Endothelial cell of umbilical vein (primary cell): Measurements from ENCODE around the gene METAP1. TPM values are rescaled to one million over a fixed set of nuclear protein-coding genes. Genes with fewer than 3 reads are reported as not detected.

ENCODE experiments used
- BruUV-seq: library from RNA; stranded (reverse); fragments of 400-500 nt; replicated peaks from 2 replicates; lab custom pipeline; 2021; lab: Mats Ljungman, UMichigan
- CTCF ChIA-PET: fragments of 300-600, 350-600 bp; sonication (Branson Sonifier 250); formaldehyde crosslinking; loops from one replicate; lab custom pipeline; 2021; ENCODE audit warnings: antibody characterized with exemption, inconsistent platforms; lab: Charles Lee
- POLR2A ChIA-PET: fragments of 300-600, 350-600 bp; sonication (Branson Sonifier 250); formaldehyde crosslinking; loops from one replicate; lab custom pipeline; 2021; ENCODE audit warnings: antibody characterized with exemption, inconsistent platforms; lab: Charles Lee
- DNase-seq: peaks from one replicate; pipeline ENCODE4 v3.0.0-alpha.2; 2011; ENCODE audit warnings: low read depth, low spot score
- FAIRE-seq: peaks from 2 replicates; lab custom pipeline; 2011; peaks lifted over from hg19 to GRCh38; lab: Jason Lieb, UNC
- H2AFZ ChIP-seq: 2 replicates; pipeline ENCODE4 v1.6.0; 2012; ENCODE audit warnings: low read depth, low read length, control low read depth, inconsistent platforms
- H3K27ac ChIP-seq: 2 replicates; pipeline ENCODE4 v1.5.1; 2011; ENCODE audit warnings: low read depth, mild to moderate bottlenecking, control low read depth, low read length, moderate library complexity; ENCODE audit not compliant: insufficient read depth
- H3K27me3 ChIP-seq, 2 experiments: 2 replicates each; pipeline versions ENCODE4 v1.6.0 to v1.6.1; 2011; ENCODE audit warnings: low read length in 2 of 2, mixed read lengths in 1 of 2; ENCODE audit not compliant: control insufficient read depth in 2 of 2, insufficient read depth in 2 of 2
- H3K36me3 ChIP-seq, 2 experiments: 2 replicates in 1 of 2; 3 replicates in 1 of 2; pipeline ENCODE4 v1.5.1; 2011; ENCODE audit warnings: low read length in 2 of 2, mild to moderate bottlenecking in 1 of 2, moderate library complexity in 1 of 2; ENCODE audit not compliant: control insufficient read depth in 2 of 2, insufficient read depth in 2 of 2; ENCODE audit errors: extremely low read depth in 1 of 2
- H3K4me1 ChIP-seq: 3 replicates; pipeline ENCODE4 v1.5.1; 2011; ENCODE audit warnings: mild to moderate bottlenecking, low read length; ENCODE audit not compliant: control insufficient read depth, insufficient read depth; ENCODE audit errors: extremely low read depth
- H3K4me2 ChIP-seq: 2 replicates; pipeline ENCODE4 v1.6.1; 2011; ENCODE audit warnings: low read length, control low read depth, mixed read lengths; ENCODE audit not compliant: insufficient read depth
- H3K4me3 ChIP-seq, 3 experiments: fragments of 200-600 bp in 1 of 3; sonication (generic), shearing (Covaris generic) in 1 of 3; replicated peaks in 1 of 3; 2 replicates each; pipeline ENCODE4 v1.5.1; 2011 to 2016; ENCODE audit warnings: control low read depth in 3 of 3, low read length in 3 of 3, mild to moderate bottlenecking in 2 of 3, inconsistent platforms in 1 of 3, low read depth in 1 of 3, moderate library complexity in 1 of 3; ENCODE audit not compliant: insufficient read depth in 1 of 3
- H3K79me2 ChIP-seq: 2 replicates; pipeline ENCODE4 v1.6.0; 2012; ENCODE audit warnings: low read length, inconsistent platforms; ENCODE audit not compliant: control insufficient read depth, insufficient read depth
- H3K9ac ChIP-seq: replicated peaks from 2 replicates; pipeline ENCODE3; 2011; ENCODE audit warnings: low read length, control low read depth; ENCODE audit not compliant: insufficient read depth; ENCODE audit errors: extremely low read depth
- H3K9me1 ChIP-seq: replicated peaks from 3 replicates; pipeline ENCODE4 v1.6.0; 2011; ENCODE audit warnings: mild to moderate bottlenecking, low read length; ENCODE audit not compliant: control insufficient read depth, insufficient read depth; ENCODE audit errors: extremely low read depth
- H3K9me3 ChIP-seq: replicated peaks from 2 replicates; pipeline ENCODE4 v1.5.1; 2012; ENCODE audit warnings: low read length, inconsistent platforms; ENCODE audit not compliant: control insufficient read depth, insufficient read depth
- H4K20me1 ChIP-seq: replicated peaks from 2 replicates; pipeline ENCODE3; 2011; ENCODE audit warnings: mild to moderate bottlenecking, low read length; ENCODE audit not compliant: control insufficient read depth, insufficient read depth; ENCODE audit errors: extremely low read depth
- CTCF ChIP-seq, 2 donors: IDR thresholded peaks; 1 replicate in 1 of 2; 2 replicates in 1 of 2; pipeline ENCODE4 v1.5.1; 2011; ENCODE audit warnings: low read length in 2 of 2, mild to moderate bottlenecking in 2 of 2, moderate library complexity in 2 of 2, control low read depth in 1 of 2, inconsistent platforms in 1 of 2, low read depth in 1 of 2; ENCODE audit not compliant: insufficient read depth in 1 of 2; ENCODE audit errors: extremely low read depth in 1 of 2
- EZH2 ChIP-seq: IDR thresholded peaks from 2 replicates; pipeline ENCODE4 v1.6.1; 2012; ENCODE audit warnings: borderline replicate concordance, low read depth, mild to moderate bottlenecking, moderate library complexity, low read length, inconsistent platforms; ENCODE audit not compliant: severe bottlenecking
- FOS ChIP-seq: IDR thresholded peaks from 2 replicates; pipeline ENCODE4 v1.6.1; 2011; ENCODE audit warnings: mild to moderate bottlenecking, low read length, moderate library complexity, borderline replicate concordance; ENCODE audit not compliant: insufficient read depth
- GATA2 ChIP-seq: IDR thresholded peaks from 2 replicates; pipeline ENCODE4 v1.7.0; 2011; ENCODE audit warnings: low read depth, mild to moderate bottlenecking, moderate library complexity, mixed read lengths, low read length; ENCODE audit not compliant: insufficient read length, insufficient read depth
- JUN ChIP-seq: IDR thresholded peaks from 2 replicates; pipeline ENCODE4 v1.6.1; 2011; ENCODE audit warnings: borderline replicate concordance, low read depth; ENCODE audit not compliant: insufficient read length, insufficient read depth
- MYC ChIP-seq: IDR thresholded peaks from one replicate; pipeline ENCODE4 v1.6.1; 2011; ENCODE audit warnings: mild to moderate bottlenecking, low read depth, low read length
- POLR2A ChIP-seq: IDR thresholded peaks from 2 replicates; pipeline ENCODE4 v1.6.1; 2012; ENCODE audit warnings: low read depth, mild to moderate bottlenecking, control low read depth, low read length
- POLR2AphosphoS5 ChIP-seq: IDR thresholded peaks from 2 replicates; pipeline ENCODE4 v1.6.1; 2012; ENCODE audit warnings: low read depth, mild to moderate bottlenecking, control low read depth, low read length, moderate library complexity; ENCODE audit not compliant: insufficient read depth
- dilution Hi-C: fragments of 300-500 bp; cut with MboI; formaldehyde crosslinking; loops from one replicate; pipeline ENCODE4 v1.15.0; 2019; ENCODE audit warnings: low sequenced_read_pairs; ENCODE audit not compliant: extremely low pct_ligation_motif_present
- intact Hi-C: fragments of 100-400 bp; cut with micrococcal nuclease; formaldehyde crosslinking; loops from one replicate; pipeline ENCODE4 v1.10.0; 2022
- polyA plus RNA-seq, 4 experiments: library from polyadenylated mRNA; depleted of rRNA in 3 of 4; stranded (reverse) in 3 of 4; unstranded in 1 of 4; fragments of >200 nt; gene quantifications; 2 replicates each; pipeline versions ENCODE4 v1.2.1 to v1.2.3, GENCODE V29; 2011 to 2012; ENCODE audit warnings: missing spikeins in 1 of 4
- total RNA-seq: library from RNA; stranded (reverse); gene quantifications from 2 replicates; pipeline ENCODE4 v1.2.3, GENCODE V29; 2021
- TF ChIP-seq, protein P1 (sequence below): IDR thresholded peaks from 2 replicates; pipeline ENCODE4 v1.6.1; 2011; ENCODE audit not compliant: insufficient read depth, insufficient read length

The METAP1 gene
- total and polyA plus RNA-seq, 2 donors (not counting 3 experiments of a cell fraction or from before 2014, with no cell fraction given), result 26.4 to 39.8 TPM

GRCh38 chr4:99077177-99077576 lies 81.7 kb downstream of the METAP1 start:
- H3K36me3 ChIP-seq, result peaks cover 17 to 18% of the 10 kb centered on the region in 2 experiments
- no peaks in the 10 kb centered on the region for H3K4me1 ChIP-seq
- dilution Hi-C loops (no loop called here), intact Hi-C loops (no loop called here)
- no peak overlapping the region for H3K4me3 ChIP-seq
- H3K27ac ChIP-seq, result no peak overlapping the region
- no TSS peak for BruUV-seq
- POLR2A ChIA-PET, result no interaction called here
- H3K4me2 ChIP-seq, result no peak overlapping the region
- CTCF ChIA-PET, result no interaction called here
- no peak for DNase-seq
- H3K27me3 ChIP-seq, result no peaks in the 10 kb centered on the region
- no peaks in the 10 kb centered on the region for H3K9me3 ChIP-seq
- no peak overlapping the region for H2AFZ ChIP-seq
- H4K20me1 ChIP-seq, result no peaks in the 10 kb centered on the region
- no peaks in the 10 kb centered on the region for H3K9me1 ChIP-seq
- H3K79me2 ChIP-seq, result no peaks in the 10 kb centered on the region
- no peak for FAIRE-seq
- no peak for TF ChIP-seq EZH2
- TF ChIP-seq FOS, result no peak
- TF ChIP-seq CTCF (IDR thresholded peaks at IDR 0.05; ENCODE audit: extremely low read depth in 1 of 2, insufficient read depth in 1 of 2, low read depth in 1 of 2, low read length in 2 of 2), result no peak
- no peak for TF ChIP-seq JUN
- TF ChIP-seq MYC, result no peak
- no peak for TF ChIP-seq GATA2
- TF ChIP-seq POLR2AphosphoS5, result no peak
- no peak for TF ChIP-seq POLR2A
- TF ChIP-seq, protein P1, sequence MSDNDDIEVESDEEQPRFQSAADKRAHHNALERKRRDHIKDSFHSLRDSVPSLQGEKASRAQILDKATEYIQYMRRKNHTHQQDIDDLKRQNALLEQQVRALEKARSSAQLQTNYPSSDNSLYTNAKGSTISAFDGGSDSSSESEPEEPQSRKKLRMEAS, result no peak
- H3K9ac ChIP-seq, result no peak overlapping the region
